Measurements from ENCODE around the gene TENT4B. TPM values are rescaled to one million over a fixed set of nuclear protein-coding genes. Genes with fewer than 3 reads are reported as not detected.

The TENT4B gene
- polyA plus RNA-seq, 6 donors from 2014 or later, result 3.3 to 8.5 (median 4.6) TPM

DNA sequence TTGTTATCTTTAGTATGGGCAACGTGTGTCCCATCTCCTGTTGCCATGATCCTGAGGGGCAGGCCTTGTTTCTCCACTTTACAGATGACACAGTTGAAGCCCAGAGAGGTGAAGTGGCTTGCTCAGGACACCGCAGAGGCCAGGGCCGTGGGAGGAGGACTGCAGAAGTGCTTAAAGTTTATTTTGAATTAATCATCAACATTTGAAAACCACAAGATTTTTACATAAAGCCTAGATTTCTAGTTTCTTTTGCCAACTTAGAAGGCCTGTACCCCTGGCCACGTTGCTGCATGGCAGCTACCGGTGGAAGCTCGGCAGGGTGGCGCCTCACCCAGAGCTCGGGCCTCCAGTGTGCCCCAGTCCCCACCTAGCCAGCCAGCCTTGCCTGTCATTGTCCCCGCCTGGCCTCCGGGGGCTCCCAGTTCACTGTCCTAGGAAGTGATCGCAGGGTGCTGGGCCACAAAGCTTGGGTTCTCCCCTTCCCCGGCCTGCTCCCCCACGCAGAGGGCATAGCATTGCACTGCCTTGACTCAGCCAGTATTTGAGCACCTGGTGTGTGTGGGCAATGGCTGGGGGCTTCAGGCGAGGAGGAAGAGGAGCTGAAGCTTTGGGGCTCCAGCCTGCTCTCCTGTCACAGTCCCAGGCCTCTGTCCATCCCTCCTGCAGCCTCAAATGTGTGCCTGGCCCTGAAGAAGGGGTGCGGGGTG is 98.4 kb downstream of the TENT4B start:
- H3K9me3 Mint-ChIP-seq, result no peaks in the 10 kb centered on the region
- DNase-seq, result no peak
- no peaks in the 10 kb centered on the region for H3K36me3 Mint-ChIP-seq
- peaks cover 6 to 10% (median 7%) of the 10 kb centered on the region in 3 donors for H3K4me1 Mint-ChIP-seq
- no peak overlapping the region for H3K27ac Mint-ChIP-seq
- H3K4me3 Mint-ChIP-seq, result no peak overlapping the region
- no peak for ATAC-seq (ENCODE audit: low read depth in 2 of 2)
- H3K27me3 Mint-ChIP-seq, result no peaks in the 10 kb centered on the region

DNA sequence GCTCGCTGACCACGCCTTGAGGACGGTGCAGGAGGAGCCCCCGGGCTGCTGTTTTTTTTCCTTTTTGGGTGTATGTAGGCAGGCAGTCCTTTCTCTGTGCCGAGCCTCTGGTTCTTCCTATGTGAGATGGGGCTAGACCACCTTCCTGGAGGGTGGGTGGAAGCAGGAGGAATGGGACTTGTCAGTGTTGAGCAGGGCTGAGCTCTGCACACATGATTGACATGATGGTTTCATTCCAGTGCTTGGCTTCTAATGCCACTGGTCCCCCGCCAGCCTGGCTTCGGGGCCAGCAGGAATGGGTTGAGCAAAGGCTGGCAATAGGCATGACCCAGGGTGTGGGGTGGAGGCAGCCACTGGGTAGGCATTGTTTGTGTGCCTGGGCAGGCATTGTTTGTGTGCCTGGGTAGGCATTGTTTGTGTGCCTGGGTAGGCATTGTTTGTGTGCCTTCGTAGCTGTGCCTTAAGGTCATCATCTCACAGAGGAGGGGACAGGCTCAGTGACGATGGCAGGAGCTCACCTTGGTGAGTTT is 99.0 kb downstream of the TENT4B start:
- DNase-seq (no peak), ATAC-seq (ENCODE audit: low read depth in 2 of 2) (no peak)
- no peaks in the 10 kb centered on the region for H3K9me3 Mint-ChIP-seq
- H3K36me3 Mint-ChIP-seq, result no peaks in the 10 kb centered on the region
- H3K4me1 Mint-ChIP-seq, result peaks cover under 1 to 4% (median under 1%) of the 10 kb centered on the region in 3 donors
- H3K27me3 Mint-ChIP-seq, result no peaks in the 10 kb centered on the region
- no peak overlapping the region for H3K27ac Mint-ChIP-seq
- no peak overlapping the region for H3K4me3 Mint-ChIP-seq

- Mint-ChIP-seq H3K27ac (peak overlapping the region in 1 of 6 donors; percentile 69), H3K36me3 (no peaks in the 10 kb centered on the region), H3K4me3 (no peak overlapping the region), H3K4me1 (no peaks in the 10 kb centered on the region), H3K27me3 (no peaks in the 10 kb centered on the region), H3K9me3 (no peaks in the 10 kb centered on the region)
- ATAC-seq (ENCODE audit: low read depth in 2 of 2) (no peak), DNase-seq (no peak)
Observed at GRCh38 chr16:50252874-50253513, 99.9 kb downstream of the TENT4B start.

DNA sequence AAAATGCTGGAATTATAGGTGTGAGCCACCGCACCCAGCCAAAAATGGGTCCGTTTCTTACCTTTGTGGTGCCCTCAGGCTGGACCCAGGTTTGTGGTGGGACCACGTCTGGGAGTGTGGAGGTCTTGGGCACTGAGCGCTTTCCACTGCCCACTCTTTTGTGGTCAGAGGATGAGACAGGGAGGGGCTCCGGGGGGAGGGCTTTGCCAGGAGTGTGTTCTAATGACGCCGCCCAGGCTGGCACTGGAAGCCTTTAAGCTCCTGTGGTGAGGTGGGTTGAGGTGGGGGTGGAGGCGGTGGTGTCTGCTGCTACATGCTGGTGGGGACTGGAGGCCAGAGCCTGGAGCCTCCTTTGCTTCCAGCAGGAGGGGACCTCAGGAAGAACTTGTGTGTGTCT is 100.4 kb downstream of the TENT4B start:
- DNase-seq (no peak), ATAC-seq (ENCODE audit: low read depth in 2 of 2) (no peak)
- H3K9me3 Mint-ChIP-seq, result no peaks in the 10 kb centered on the region
- no peaks in the 10 kb centered on the region for H3K36me3 Mint-ChIP-seq
- H3K27ac Mint-ChIP-seq, result no peak overlapping the region
- no peaks in the 10 kb centered on the region for H3K27me3 Mint-ChIP-seq
- no peak overlapping the region for H3K4me3 Mint-ChIP-seq
- H3K4me1 Mint-ChIP-seq, result no peaks in the 10 kb centered on the region

DNA sequence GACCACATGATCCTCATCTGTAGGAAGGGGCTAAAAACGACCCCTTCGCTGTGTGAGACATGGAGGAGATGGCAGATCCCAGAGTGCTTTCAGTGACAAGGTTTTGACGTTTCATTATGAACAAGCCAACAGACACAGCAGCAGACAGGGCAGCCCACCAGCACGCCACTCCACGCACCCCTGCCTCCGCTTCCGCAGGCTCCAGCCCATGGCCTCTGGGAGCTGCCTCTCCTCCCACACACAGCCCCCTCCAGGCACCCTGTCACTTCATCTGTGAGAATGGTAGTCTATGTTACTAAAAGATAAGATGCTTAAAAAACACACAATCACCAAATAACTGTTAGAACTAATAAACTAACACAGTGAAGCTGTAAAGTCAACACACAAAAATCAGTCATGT is 101.0 kb downstream of the TENT4B start:
- Mint-ChIP-seq H3K27ac (peak overlapping the region in 1 of 6 donors; percentile 44), H3K27me3 (peaks cover 0 to 2% (median 1%) of the 10 kb centered on the region in 3 donors), H3K4me1 (peaks cover 0 to under 1% (median under 1%) of the 10 kb centered on the region in 3 donors), H3K4me3 (no peak overlapping the region), H3K36me3 (no peaks in the 10 kb centered on the region), H3K9me3 (no peaks in the 10 kb centered on the region)
- DNase-seq (no peak), ATAC-seq (ENCODE audit: low read depth in 2 of 2) (no peak)

DNA sequence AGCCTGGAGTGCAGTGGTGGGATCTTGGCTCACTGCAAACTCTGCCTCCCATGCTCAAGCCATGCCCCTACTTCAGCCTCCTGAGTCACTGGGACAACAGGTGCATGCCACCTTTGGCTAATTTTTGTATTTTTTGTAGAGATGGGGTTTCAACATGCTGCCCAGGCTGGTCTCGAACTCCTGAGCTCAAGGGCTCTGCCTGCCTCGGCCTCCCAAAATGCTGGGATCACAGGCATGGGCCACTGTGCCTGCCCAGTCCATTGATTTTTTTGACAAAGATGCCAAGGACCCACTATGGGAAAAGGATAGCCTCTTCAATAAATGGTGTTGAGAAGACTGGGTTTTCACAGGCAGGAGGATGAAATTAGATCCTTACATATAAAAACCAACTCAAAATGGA is 102.4 kb downstream of the TENT4B start:
- H3K4me3 Mint-ChIP-seq, result peak overlapping the region in 1 of 8 donors; percentile 52
- H3K27me3 Mint-ChIP-seq, result peaks cover 8 to 17% (median 14%) of the 10 kb centered on the region in 3 donors
- no peak for DNase-seq
- H3K9me3 Mint-ChIP-seq, result peaks cover 0 to 4% (median 2%) of the 10 kb centered on the region in 7 donors
- H3K27ac Mint-ChIP-seq, result peak overlapping the region in 1 of 6 donors; percentile 61
- peaks cover 0 to 11% of the 10 kb centered on the region in 2 donors for H3K36me3 Mint-ChIP-seq
- peaks cover 9 to 12% (median 10%) of the 10 kb centered on the region in 3 donors for H3K4me1 Mint-ChIP-seq
- no peak for ATAC-seq (ENCODE audit: low read depth in 2 of 2)

GRCh38 chr16:50256604-50257003 is 103.5 kb downstream of the TENT4B start:
- peaks cover 0 to 12% of the 10 kb centered on the region in 2 donors for H3K36me3 Mint-ChIP-seq
- no peak for ATAC-seq (ENCODE audit: low read depth in 2 of 2)
- H3K27ac Mint-ChIP-seq, result peak overlapping the region in 1 of 6 donors; percentile 38
- peaks cover 9 to 12% (median 10%) of the 10 kb centered on the region in 3 donors for H3K4me1 Mint-ChIP-seq
- peaks cover 0 to 4% (median 2%) of the 10 kb centered on the region in 7 donors for H3K9me3 Mint-ChIP-seq
- no peak for DNase-seq
- H3K4me3 Mint-ChIP-seq, result no peak overlapping the region
- H3K27me3 Mint-ChIP-seq, result peaks cover 8 to 26% (median 23%) of the 10 kb centered on the region in 3 donors

- H3K27me3 Mint-ChIP-seq, result peaks cover 8 to 26% (median 23%) of the 10 kb centered on the region in 3 donors
- DNase-seq, result no peak
- peaks cover 0 to 4% (median 2%) of the 10 kb centered on the region in 7 donors for H3K9me3 Mint-ChIP-seq
- peaks cover 0 to 12% of the 10 kb centered on the region in 2 donors for H3K36me3 Mint-ChIP-seq
- no peak overlapping the region for H3K4me3 Mint-ChIP-seq
- H3K4me1 Mint-ChIP-seq, result peaks cover 9 to 12% (median 10%) of the 10 kb centered on the region in 3 donors
- no peak for ATAC-seq (ENCODE audit: low read depth in 2 of 2)
- H3K27ac Mint-ChIP-seq, result peak overlapping the region in 1 of 6 donors; percentile 21
Observed at GRCh38 chr16:50257876-50258275, 104.8 kb downstream of the TENT4B start.

DNA sequence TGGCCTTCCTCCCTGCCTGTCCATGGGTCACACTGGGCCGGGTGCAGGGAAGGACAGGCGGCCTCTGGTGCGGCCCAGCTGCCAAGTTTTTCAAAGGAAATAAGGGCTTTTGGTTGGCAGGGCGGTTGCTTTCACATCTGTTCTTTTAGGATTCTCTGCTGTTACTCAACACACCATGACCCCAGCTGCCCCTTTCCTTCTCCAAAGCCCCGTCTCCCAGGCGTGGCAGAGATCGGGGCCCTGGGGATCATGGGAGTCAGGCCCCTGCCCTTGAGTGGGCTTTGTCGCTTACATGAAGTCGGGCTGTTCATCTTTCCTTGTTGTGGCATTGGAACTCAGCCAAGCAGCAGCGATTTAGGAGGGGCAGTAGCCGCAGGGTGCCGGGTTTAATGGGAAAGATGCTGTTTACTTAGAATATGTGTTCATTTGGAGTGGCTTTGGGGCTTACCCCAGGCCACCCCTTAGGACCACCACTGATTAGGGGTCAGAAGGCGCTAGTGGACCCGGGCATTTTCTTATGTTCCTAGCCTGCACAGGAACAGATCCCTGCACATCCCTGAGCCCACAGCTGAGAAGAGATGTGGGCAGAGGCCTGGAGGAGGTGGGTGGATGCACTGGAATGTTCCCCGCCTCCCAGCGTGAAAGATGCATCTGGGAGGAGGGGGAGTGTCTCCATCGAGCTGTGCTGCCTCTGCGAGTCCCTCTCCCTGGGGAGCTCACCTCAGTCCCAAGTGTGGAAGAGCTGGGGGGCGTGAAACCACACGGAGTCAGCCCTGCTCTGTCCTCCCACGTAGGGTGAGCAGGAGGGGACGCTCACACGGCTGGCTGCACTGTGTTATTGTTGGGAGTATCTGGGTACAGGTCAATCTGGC is 106.5 kb downstream of the TENT4B start:
- peaks cover 8 to 26% (median 23%) of the 10 kb centered on the region in 3 donors for H3K27me3 Mint-ChIP-seq
- ATAC-seq (ENCODE audit: low read depth in 2 of 2) (no peak), DNase-seq (no peak)
- peaks cover 0 to 12% of the 10 kb centered on the region in 2 donors for H3K36me3 Mint-ChIP-seq
- peak overlapping the region in 1 of 8 donors; percentile 1 for H3K4me3 Mint-ChIP-seq
- peak overlapping the region in 1 of 6 donors; percentile 74 for H3K27ac Mint-ChIP-seq
- H3K9me3 Mint-ChIP-seq, result peaks cover 0 to 4% (median 2%) of the 10 kb centered on the region in 7 donors
- H3K4me1 Mint-ChIP-seq, result peaks cover 17 to 22% (median 20%) of the 10 kb centered on the region in 3 donors

DNA sequence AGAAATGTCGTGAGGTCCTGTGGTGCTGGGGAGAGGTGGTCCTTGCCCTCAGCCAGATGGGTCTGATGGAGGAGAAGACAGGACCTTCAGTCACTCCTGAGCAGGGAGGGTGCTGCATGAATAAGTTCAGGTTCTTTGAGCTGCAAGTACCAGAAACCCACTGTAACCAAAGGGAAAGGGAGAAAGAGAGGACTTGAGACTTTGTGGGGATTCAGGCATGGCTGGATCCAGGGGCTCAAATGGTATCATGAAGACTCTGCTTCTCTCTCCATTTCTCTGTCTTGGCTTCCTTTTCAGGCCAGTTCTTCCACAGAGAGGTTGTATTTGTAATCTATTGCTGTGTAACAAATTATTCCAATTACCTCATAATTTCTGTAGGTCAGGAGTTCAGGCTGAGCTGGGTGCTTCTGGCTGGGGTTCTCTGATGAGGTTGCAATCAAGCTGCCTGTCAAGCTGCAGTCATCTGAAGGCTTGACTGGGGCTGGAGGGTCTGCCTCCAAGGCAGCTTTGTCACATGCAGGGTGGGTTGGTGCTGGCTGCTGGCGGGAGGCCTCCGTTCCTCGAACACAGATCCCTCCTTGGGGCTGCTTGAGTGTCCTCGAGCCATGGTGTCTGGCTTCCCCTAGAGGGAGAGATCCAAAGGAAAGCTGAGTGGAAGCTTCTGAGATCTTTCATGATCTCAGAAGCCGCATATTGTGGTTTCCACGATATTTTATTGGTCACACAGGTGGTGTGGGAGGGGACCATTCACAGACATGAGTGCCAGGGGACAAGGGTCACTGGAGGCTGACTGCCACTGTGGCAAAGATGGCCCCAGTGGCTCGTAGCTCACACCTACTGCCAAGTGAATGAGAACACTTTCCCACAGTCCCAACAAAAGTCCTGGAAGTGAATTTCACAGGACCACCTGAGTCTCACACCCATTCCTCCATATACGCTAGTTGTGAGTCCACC is 107.4 kb downstream of the TENT4B start:
- Mint-ChIP-seq H3K27ac (peak overlapping the region in 1 of 6 donors; percentile 74), H3K27me3 (peaks cover 8 to 26% (median 23%) of the 10 kb centered on the region in 3 donors), H3K36me3 (peaks cover 0 to 12% of the 10 kb centered on the region in 2 donors), H3K9me3 (peaks cover 0 to 4% (median 2%) of the 10 kb centered on the region in 7 donors), H3K4me3 (peak overlapping the region in 1 of 8 donors; percentile 51), H3K4me1 (peaks cover 22 to 32% (median 27%) of the 10 kb centered on the region in 3 donors)
- DNase-seq, result no peak
- no peak for ATAC-seq (ENCODE audit: low read depth in 2 of 2)

GRCh38 chr16:50261160-50261706 is 108.1 kb downstream of the TENT4B start:
- Mint-ChIP-seq H3K4me3 (no peak overlapping the region), H3K27me3 (peaks cover 8 to 26% (median 23%) of the 10 kb centered on the region in 3 donors), H3K4me1 (peaks cover 28 to 39% (median 34%) of the 10 kb centered on the region in 3 donors), H3K36me3 (peaks cover 0 to 12% of the 10 kb centered on the region in 2 donors), H3K27ac (no peak overlapping the region), H3K9me3 (peaks cover 0 to 4% (median 2%) of the 10 kb centered on the region in 7 donors)
- DNase-seq, result no peak
- no peak for ATAC-seq (ENCODE audit: low read depth in 2 of 2)

Measured in naive B cell (primary cell).